ENCODE measurements around the gene SLC35C1. TPM values are rescaled to one million over a fixed set of nuclear protein-coding genes. Genes with fewer than 3 reads are reported as not detected.

Gene SLC35C1
- total and polyA plus RNA-seq, 9 of the 15 experiments (the other 6 are each of a cell fraction or from before 2014, with no cell fraction given): 0.65 to 13.1 (median 2.4) TPM

DNA sequence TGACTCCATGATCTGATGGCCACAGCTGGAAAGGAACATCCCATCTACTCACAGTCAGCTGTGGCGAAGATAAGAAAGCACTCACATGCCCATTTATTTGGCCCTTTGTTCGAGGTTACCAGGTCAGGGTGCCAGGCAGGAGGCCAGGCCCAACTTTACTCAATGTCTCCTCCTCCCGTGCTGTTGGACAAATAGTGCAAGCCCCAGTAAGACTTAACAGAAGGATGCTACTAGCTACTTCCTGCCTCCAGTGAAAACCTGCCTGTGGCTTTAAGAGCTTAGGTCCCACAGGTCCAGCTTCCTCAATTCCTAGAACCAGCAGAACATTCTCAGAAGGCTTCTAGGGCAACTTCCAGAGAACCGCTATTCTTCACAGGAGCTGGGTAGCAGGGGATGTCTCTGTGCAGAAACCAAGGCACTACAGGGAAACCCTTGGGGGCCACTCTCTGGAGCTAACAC is 29.4 kb downstream of the SLC35C1 start (continued):
- TF ChIP-seq HOXB6 (CRISPR knock-in tag; IDR thresholded peaks at IDR 0.05; ENCODE audit: borderline replicate concordance): no peak
- TF ChIP-seq ZNF551 (CRISPR knock-in tag; IDR thresholded peaks at IDR 0.05): no peak
- TF ChIP-seq XRCC4 (IDR thresholded peaks at IDR 0.05; ENCODE audit: extremely low read depth, insufficient read depth, insufficient read length): no peak
- no peak for TF ChIP-seq STAT5B (CRISPR knock-in tag; IDR thresholded peaks at IDR 0.05)
- TF ChIP-seq RFX7 (CRISPR knock-in tag; IDR thresholded peaks at IDR 0.05): no peak
- no peak for TF ChIP-seq ZNF398 (CRISPR knock-in tag; IDR thresholded peaks at IDR 0.05)
- no peak for TF ChIP-seq ZNF445 (CRISPR knock-in tag; IDR thresholded peaks at IDR 0.05; ENCODE audit: low read depth)
- no peak for TF ChIP-seq ZNF217 (CRISPR knock-in tag; IDR thresholded peaks at IDR 0.05)
- TF ChIP-seq MAZ (CRISPR knock-in tag; conservative IDR thresholded peaks at IDR 0.05 in 1 of 2, IDR thresholded peaks at IDR 0.05 in 1 of 2): peak; percentile 36 to 61; a peak in 2 of 4 replicates
- no peak for TF ChIP-seq DIDO1 (tag; IDR thresholded peaks at IDR 0.05; ENCODE audit: low read depth)
- no peak for TF ChIP-seq SMARCA5 (IDR thresholded peaks at IDR 0.05)
- TF ChIP-seq ZNF778 (CRISPR knock-in tag; IDR thresholded peaks at IDR 0.05): no peak
- TF ChIP-seq RERE (CRISPR knock-in tag; IDR thresholded peaks at IDR 0.05; ENCODE audit: borderline replicate concordance): no peak
- TF ChIP-seq POLR2G (IDR thresholded peaks at IDR 0.05; ENCODE audit: low read depth, low read length): no peak
- TF ChIP-seq FOXM1 (IDR thresholded peaks at IDR 0.05; ENCODE audit: low read depth): peak; percentile 50; the same call in 1 of the 2 replicates
- no peak for TF ChIP-seq FOXM1 (CRISPR knock-in tag; IDR thresholded peaks at IDR 0.05; ENCODE audit: low read depth)
- TF ChIP-seq FOSL1 (tag; conservative IDR thresholded peaks at IDR 0.05): no peak
- TF ChIP-seq SMAD4 (CRISPR knock-in tag; conservative IDR thresholded peaks at IDR 0.05): peak; percentile 37; the same call in 1 of the 2 replicates
- no peak for TF ChIP-seq NELFE (IDR thresholded peaks at IDR 0.05; ENCODE audit: insufficient read depth, insufficient read length)
- TF ChIP-seq CBFA2T2 (conservative IDR thresholded peaks at IDR 0.05): no peak; the same call in 1 of the 2 replicates
- TF ChIP-seq NFIC (IDR thresholded peaks at IDR 0.05): no peak
- no peak for TF ChIP-seq MEF2D (tag; conservative IDR thresholded peaks at IDR 0.05; ENCODE audit: low read depth)
- TF ChIP-seq LEF1 (IDR thresholded peaks at IDR 0.05): 0 out of 2 replicates have a peak, but pooled peaks have one; percentile 36
- TF ChIP-seq, protein P1, sequence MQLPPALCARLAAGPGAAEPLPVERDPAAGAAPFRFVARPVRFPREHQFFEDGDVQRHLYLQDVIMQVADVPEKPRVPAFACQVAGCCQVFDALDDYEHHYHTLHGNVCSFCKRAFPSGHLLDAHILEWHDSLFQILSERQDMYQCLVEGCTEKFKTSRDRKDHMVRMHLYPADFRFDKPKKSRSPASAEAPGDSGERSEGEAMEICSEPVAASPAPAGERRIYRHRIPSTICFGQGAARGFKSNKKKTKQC (CRISPR knock-in tag; IDR thresholded peaks at IDR 0.05): no peak

Measured in K562 (cell line).